ENCODE data around the gene ITGA11.

DNA sequence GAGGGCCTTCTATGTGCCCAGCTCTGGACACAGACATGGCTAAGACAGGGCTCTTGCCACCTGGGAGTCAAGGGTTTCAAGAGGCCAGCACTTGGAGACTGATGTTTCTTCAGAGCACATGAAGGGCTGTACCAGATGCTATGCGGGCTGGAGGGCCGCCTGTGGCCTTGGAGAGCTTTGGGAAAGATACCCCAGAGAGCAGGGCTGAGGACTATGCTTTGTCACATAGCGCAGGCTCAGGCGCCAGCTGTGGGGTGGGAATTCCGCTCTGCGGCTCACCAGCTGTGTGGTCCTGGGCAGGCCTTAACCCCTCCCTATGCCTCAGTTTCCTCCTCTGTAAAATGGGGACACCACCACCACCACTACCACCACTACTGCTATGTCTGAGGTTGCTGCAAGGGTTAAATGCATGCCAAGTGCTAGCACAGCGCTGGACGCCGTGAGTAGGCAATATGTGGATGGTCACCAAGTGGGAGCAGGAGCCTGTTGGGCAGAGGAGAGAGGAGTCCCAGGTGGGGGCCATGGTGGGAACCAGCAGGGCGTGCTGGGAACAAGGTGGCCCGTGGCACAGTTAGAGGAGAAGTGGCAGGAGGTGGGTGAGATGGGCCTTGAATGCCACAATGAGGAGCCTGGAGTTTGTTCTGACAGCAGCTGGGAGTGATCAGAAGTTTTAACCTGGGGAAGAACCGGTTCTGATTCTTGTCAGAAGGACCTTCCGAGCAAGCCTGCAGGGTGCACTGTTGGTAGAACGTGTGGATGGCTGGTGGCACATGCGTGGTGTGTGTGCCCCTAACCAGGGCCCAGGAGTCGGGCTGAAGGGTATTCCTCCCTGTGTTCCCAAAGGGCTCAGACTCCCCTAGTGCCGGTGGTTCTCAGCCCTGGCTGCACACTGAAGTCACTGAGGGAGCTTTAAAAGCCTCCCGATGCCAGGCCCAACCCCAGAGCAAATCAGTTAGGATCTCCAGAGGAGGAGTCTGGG, 112.7 kb downstream of the ITGA11 start:
- TF ChIP-seq CTCF (conservative IDR thresholded peaks at IDR 0.05) (no peak), EZH2 (IDR thresholded peaks at IDR 0.05; ENCODE audit: low read depth) (no peak)

Data from PC-9 (cell line).